NCI-H1092 (cell line): Measurements from ENCODE around the gene SEC14L1.
"Not testable (repeated sequence)": the region's sequence is repeated elsewhere in the genome, so short reads cannot be mapped to it uniquely, and the experiment has no call there.

Experiments used
- DNase-seq: peaks from one replicate; lab custom pipeline; 2025; lab: John Stamatoyannopoulos, UW

SEC14L1 gene

DNA sequence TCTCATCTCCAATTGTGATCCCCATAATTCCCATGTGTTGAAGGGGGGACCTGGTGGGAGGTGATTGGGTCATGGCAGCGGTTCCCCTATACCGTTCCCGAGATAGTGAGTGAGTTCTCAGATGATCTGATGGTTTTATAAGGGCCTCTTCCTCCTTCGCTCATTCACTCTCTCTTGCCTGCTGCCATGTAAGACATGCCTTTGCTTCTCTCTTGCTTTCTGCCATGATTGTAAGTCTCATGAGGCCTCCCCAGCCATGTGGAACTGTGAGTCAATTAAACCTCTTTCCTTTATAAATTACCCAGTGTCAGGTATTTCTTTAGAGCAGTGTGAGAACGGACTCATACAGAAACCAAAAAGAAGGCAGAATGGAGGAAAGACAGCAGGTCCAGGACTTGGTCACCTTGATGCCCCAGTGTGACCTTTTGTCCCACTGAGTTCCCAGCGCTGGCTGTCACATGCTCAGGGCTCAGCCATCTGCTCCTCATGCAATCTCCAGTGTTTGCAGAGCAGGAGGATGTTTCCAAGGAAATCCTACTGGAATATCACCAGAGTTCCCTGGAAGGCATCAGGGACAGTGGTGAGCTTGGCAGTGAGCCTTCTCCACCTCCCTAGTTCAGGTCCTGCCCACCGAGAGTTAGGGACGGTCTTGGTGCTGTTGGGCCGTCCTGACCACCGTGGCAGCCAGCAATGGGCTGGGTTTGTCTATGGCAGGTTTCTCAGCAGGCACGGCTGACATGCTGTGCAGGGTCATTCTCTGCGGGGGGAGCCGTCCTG lies 96.7 kb downstream of the SEC14L1 start:
- DNase-seq = no peak

DNA sequence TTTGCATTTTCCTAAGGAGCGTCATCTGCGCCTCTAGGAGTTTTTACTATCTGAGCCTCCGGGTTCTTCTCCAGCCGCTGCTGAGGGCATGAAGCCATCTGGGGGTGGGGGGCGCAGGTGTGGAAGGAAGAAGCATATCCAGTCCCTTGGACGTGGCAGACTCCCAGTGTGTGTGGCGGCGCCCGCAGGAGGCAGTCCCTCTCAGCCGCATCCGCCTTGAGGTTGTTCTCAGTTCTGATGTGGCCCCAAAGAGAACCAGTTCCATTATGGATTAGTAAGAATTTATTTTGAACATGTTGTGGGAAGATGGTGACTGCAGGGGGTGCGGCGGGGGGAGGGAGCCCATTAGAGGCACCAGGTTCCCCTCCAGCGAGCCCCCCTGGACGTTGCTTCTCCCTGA lies 100.2 kb downstream of the SEC14L1 start:
- DNase-seq = no peak

DNA sequence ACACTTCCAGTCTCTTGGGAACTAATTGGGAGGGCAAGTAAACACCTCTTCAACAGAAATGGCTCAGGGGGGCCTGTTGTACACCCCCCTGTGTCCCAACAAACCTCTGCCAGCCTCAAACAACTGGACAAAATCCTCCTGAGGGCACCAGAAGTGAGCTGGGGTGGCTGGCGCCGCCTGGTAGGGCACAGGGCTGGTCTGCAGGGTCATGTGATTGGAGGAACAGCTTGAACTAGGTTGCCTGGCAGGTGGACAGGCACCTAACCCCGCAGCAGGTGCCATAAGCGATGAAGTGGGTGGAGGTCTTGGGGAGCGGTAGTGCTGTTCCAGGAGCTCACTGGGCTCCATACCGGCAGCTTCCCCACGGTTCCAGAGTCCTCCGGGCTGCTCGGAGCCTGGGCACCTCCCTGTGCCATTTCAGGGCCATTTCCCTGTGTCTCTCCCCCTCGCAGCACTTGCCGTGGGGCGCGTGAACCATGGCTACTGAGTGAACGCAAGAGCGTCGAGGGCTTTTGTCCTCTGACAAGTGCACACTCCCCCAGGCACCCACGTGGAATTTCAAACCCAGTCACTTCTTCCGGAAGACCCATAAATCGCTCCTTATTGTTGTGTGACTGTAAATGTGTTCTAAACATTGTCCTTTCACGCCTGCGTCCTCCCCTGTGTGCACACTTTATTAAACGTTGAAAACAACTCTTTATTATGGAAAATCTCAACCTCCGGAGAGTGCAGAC lies 101.5 kb downstream of the SEC14L1 start:
- no peak for DNase-seq

DNA sequence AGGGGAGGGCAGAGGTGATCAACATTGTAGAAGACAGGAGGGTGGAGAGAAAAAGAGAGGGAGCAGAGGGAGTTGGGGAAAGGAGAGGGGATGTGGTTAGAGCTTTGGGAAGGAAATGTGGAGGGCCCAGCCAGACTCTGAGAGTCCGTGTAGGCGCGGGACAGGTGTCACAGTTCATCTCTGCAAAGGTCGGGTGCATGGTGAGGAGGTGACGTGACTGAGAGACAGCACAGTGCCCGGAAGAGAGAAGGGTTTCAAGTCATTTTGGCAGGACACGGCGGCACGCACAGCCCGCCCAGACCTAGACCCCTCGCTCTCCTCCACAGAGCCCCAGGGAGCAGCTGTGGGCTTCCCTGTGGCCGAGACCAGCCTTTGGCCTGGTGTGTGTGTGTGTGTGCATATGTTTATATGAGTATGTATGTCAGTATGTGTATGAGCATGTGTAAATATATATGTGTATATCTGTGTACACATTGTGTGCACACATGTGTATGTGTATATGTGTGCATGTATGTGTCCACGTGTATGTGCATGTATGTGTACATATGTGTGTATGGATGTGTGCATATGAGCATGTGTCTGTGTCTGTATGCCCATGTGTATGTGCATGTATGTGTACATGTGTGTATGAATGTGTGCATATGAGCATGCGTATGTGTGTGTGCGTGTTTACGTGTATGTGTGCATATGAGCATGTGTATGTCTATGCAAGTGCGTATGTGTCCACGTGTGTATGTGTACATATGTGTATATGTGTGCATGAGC lies 104.6 kb downstream of the SEC14L1 start:
- no peak for DNase-seq

DNA sequence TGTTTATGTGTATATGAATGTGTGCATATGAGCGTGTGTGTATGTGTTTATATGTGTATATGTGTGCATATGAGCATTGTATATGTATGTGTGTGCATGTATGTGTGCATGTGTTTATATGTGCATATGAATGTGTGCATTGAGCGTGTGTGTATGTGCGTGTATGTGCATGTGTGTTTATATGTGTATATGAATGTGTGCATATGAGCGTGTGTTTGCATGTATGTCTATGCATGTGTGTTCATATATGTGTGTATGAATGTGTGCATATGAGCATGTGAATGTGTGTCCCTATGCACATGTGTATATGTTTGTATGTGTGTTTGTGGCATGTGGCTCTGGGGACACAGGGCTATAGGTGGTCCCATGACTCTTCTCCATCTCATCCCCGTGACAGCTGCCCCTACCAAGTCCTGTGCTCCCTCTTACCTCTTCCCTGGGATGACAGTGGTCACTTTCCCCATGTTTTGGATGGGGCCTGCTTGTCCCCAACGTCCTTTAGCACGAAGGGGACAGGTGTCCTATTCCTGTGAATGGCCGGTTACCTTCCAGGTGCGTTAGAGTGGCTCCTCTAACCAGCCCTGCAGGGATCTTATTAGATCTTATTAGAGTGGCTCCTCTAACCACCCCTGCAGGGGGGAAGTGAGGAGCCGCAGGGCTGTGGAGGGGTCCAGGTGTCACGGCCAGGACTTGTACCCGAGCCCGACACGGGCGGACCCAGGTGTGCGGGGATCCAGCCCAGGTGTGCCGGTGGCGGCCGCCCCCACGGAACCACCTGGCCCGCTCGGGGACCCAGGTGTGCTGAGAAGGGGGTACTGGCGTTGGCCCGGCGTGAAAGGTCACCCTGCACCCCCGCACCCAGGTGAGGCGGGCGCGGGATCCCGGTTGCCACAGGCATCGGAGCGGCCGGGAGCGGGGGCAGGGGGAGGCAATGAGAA lies 105.6 kb downstream of the SEC14L1 start:
- DNase-seq = no peak

DNA sequence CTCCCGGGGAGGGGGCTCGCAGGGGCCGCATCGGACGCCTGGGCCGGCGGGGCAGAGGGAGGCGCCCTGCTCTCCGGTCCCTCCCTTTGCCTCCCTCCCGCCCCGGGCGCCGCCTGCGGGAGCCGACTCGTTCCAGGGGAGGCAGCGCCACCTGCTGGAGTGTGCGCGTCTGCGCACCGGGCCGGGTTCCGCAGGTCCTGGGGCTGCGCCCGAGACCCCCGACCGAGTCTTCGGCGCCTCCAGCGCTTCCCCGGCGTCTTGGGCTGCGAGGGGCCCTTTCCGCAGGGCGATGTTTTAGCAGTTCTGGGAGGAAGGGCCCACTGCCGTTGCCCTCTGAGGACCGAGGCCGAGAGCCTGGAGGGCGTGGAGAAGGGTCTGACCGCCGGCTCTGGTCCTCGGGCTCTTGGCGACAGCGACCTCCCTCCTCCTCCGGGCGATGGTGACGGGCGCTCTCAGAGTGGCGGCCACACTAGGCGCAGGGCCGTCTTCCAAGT lies 106.3 kb downstream of the SEC14L1 start:
- DNase-seq = peak; percentile 75

DNA sequence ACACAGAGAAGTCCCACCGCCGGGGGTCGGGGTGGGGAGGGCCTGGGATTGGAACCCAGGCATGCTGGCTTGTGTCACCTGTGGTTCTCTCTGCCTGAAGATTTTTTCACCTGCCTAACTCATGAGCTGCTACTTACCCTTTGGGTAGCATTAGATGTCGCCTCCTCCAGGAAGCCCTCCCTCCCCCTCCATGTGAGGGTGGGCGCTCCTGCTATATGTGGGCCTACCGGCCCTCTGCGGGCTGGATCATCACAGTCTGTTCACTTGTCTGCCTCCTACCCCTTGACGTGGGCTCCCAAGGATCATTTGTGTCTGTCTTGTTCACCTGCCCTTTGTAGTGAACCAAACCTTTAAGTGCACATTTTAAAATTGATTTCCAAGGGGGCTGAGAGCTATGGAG lies 106.8 kb downstream of the SEC14L1 start:
- DNase-seq = no peak

DNA sequence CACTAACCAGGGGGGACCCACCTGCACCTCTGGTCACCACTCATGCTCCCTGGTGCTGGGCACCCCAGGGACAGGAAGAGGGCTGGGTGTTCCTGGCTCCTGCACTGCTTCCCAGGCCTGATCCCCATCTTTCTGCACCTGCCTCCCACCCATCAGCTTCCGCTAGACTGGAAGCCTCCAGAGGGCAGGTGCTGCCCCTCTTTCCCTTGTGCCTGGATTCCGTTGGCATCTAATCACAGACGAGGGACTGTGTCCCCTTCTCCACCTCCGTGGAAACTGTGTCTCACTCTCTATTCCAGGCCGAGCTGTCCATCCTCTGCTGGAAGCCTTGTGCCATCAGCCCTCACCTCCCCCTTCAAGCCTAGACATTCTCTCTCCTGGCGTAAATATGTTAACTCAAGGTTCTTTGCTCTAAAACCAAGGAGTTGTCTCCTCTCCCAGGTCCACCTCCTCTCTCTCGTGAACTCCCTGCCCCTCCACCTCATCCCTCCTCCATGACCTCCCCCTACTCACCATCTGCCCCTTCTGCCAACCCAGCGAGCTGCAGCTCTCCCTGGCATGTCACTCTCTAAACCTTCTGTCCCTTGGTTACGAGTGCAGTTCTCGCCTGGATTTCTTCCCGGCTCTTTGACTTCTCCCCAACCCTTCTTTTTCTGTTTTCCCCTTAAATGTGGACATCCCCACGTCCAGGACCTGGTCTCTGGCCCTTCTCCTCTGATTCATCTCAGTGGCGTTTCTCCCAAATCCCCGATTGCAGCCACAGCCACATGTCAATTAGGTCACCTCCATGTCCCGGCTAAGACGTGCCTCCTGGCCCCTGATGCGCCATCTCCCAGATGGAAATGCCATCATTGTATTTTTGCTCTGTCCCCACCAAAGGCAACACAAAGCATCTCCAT lies 107.7 kb downstream of the SEC14L1 start:
- no peak for DNase-seq

DNA sequence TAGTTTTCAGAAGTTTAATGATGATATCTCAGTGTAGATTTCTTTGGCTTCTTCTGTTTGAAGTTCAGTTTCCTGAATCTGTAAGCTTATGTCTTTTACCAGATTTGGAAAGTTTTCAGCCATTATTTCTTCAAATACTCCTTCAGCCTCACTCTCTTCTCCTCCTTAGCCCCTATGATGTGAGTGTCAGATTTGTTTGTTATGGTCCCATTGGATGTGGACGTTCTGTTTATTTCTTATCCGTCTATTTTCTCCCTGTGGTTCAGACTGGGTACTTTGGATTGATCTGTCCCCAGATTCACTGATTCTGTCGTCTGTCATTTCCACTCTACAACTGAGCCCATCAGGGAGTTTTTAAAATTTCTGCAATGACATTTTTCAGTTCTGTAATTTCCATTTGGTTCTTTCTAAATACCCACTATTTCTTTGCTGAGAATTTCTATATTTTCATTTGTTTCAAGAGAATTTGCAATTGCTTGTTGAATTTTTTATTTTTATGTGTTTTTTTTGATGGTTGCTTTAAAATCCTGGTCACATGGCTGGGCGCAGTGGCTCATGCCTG lies 110.9 kb downstream of the SEC14L1 start:
- DNase-seq = no peak

DNA sequence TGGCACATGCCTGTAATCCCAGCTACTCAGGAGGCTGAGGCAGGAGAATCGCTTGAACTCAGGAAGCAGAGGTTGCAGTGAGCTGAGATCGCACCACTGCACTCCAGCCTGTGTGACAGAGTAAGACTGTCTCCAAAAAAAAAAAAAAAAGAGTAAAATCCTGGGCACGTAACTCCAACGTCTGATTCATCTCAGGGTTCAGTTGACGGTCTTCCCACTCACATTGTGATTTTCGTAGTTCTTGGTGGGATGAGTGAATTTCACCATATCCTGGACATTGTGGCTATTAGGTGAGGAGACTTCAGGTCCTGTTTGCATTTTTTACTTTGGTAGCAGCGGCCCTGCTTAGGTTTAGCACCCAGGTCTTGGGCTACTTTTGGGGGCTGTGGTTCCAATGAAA lies 111.5 kb downstream of the SEC14L1 start:
- not testable (repeated sequence) for DNase-seq

DNA sequence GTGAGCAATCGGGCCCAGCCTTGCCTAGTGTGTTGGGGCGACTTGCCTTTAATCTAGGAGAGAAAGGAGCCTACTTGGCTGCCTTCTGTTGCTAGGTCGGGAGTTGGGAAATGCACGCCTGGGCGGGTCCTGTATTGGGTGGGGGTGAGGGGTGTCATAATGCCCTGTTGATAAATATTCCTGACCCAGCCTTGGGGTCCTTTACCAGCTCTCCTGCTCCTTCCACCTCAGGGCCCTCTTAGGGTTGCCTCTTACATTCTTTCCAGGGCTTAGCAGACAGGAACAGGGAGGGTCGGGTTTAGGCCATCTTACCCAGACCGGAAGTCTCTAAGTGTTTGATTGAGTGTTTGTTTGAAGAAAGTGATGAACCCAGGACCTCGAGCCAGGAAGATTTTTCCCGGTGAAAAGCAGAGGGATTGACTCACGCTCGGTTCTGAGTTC lies 112.9 kb downstream of the SEC14L1 start:
- no peak for DNase-seq

DNA sequence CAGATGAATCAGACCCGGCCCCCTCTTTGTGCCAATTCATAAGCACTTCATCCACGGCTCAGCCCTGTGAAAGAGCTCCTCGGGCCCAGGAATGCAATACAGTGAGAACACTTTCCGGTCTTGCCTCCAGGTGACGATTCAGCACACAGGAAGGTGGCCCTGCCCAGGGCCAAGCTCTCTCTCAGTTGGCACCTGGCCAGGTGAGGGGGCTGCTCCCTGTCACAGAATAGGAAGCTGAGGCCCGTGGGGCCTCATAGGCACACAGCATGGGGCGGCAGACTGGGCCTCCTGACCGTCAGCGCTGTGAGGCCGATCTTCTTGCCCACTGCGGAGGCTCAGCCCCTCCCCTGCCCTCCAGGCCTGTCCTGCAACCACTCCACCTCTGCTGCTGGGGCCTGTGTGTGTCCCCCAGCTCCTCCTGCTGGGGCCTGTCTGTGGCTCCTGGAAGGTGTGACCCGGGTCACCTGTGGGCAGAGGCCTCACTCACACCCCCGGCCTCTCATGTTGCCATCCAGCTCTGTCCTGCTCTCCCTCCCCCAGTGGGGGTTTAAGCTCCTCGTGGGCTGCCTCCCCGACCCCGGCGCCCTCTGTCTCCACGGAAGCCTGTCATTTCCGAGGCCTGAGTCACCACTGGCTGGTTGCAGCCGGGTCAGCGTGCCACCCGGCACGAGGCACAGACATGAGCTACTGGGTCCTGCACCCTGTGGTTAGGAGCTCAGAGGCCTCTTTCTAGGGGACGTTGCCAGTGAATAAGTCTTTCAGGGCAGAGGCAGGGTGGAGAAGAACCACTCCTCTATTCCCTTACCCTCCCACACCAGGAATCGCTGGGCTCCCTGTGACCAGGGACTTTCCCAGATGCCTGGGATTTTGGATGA lies 114.4 kb downstream of the SEC14L1 start:
- DNase-seq = no peak

DNA sequence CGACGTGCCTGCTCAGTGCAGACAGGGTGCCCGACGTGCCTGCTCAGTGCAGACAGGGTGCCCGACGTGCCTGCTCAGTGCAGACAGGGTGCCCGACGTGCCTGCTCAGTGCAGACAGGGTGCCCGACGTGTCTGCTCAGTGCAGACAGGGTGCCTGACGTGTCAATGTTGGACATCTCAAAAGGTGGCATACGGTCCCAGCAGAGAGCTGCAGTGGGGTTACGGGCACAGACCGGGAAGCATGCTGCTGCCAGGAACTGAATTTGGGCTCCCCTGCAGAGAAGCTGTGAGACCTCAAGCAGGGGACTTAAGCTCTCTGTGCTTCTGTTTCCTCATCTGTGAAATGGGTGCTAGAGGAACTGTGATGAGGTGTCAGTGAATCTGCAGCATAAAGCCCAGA lies 115.2 kb downstream of the SEC14L1 start:
- DNase-seq = not testable (repeated sequence)

DNA sequence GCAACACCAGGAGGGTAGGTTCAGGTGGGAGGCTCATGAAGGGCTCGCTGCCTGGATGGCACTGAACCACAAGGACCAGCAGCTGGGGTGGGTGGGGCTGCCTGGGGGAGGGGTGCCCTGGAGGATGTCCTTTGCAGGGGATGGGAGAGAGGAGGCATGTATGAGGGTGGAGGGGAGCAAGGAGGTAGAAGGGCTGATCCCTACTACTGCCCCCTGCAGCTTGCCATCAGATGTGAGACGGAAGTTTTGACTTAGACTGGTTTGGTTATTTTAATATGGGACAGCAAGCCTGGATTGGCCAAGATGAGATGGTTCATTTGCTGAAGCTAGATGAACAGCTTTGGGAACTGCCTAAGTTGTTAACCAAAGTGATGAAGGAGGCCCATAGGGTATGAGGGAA lies 115.9 kb downstream of the SEC14L1 start:
- DNase-seq = no peak

DNA sequence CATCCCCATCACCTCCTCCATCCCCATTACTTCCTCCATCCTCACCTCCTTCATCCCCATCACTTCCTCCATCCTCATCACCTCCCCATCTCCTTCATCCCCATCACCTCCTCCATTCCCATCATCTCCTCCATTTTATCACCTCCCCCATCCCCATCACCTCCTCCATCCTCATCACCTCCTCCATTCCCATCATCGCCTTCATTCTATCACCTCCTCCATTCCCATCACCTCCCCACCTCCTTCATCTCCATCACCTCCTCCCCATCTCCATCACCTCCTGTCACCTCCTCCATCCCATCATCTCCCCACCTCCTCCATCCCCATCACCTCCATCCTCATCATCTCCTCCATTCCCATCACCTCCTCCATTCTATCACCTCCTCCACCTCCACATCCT lies 116.4 kb downstream of the SEC14L1 start:
- DNase-seq = no peak

DNA sequence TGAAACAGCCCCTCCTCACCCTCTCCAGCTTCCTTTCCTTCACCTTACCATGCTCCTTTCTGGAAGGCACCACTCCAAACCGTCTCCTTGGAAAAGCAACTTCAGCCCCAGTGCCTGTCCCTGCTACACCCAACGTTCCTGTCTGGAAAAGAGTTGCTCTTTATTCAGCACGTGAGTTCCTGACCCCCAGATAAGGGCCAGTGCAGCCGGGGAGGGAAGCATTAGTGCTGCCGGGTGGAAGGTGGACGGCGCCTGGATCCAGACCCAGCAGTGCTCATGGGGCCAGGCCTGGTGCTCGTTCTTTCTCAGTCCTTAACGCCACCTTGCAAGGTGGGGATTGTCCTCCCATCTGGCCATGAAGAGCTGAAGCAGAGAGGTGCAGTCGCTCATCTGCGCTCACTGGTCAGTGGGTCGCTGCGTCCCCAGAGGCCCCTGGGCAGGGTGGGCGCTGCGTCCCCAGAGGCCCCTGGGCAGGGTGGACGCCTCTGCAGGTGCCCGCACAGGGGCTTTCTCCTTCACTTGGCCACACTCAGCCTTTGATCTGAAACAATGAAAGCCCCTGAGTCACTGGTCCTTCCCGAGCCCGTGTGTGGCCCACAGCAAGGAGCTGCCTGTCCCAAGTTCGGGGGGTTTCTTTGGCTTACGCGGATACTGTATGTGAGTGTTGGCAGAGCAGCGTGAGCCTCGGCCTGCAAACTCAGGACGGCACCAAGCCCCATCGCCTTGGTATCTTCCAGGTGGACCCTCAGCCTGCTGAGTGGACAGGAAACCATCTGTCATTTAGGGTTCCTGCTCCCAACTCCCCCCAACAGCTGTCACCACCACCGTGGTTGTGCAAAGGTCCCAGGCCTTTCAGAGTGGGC lies 117.1 kb downstream of the SEC14L1 start:
- no peak for DNase-seq

DNA sequence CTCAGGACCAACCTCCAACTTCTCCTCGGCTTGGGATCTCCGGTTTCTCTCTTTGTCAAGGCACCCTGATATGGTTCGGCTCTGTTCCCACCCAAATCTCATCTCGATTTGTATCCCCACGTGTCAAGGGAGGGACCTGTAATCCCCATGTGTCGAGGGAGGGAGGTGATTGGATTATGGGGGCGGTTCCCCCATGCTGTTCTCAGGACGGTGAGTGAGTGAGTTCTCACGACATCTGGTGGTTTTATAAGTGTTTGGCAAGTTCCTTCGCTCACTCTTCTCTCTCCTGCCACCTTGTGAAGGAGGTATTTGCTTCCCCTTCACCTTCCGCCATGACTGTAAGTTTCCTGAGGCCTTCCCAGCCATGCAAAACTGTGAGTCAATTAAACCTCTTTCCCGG lies 117.9 kb downstream of the SEC14L1 start:
- DNase-seq = no peak

DNA sequence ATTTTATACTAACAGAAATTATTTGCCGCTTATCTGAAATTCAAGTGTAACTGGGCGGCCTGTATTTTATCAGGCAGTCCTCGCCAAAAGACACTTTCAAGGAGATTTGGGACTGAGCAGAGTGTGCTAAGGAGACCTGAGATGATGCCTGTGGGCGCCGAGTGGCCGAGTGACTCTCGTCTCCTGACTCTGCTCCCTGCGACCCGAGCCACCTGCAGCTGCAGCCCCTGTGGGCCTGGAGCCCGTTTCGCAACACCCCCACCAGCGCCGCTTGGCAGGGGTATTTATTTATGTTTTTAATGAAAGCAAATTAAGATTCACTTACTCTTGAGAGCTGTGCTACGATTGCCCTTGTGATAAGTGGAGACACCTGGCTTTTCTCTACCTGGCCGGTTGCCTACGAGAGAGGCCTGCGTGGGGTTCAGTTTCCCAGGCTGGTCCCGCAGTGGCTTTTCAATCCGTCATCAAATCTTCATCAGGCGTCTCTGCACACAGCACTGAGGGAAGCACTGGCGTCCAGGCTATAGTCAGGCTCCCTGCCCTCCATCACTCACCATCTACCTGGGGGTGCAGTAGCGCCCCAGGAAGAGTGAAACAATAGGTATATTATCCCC lies 124.0 kb downstream of the SEC14L1 start:
- DNase-seq = peak; percentile 60
